Measurements from ENCODE around the gene ZNF598.

DNA sequence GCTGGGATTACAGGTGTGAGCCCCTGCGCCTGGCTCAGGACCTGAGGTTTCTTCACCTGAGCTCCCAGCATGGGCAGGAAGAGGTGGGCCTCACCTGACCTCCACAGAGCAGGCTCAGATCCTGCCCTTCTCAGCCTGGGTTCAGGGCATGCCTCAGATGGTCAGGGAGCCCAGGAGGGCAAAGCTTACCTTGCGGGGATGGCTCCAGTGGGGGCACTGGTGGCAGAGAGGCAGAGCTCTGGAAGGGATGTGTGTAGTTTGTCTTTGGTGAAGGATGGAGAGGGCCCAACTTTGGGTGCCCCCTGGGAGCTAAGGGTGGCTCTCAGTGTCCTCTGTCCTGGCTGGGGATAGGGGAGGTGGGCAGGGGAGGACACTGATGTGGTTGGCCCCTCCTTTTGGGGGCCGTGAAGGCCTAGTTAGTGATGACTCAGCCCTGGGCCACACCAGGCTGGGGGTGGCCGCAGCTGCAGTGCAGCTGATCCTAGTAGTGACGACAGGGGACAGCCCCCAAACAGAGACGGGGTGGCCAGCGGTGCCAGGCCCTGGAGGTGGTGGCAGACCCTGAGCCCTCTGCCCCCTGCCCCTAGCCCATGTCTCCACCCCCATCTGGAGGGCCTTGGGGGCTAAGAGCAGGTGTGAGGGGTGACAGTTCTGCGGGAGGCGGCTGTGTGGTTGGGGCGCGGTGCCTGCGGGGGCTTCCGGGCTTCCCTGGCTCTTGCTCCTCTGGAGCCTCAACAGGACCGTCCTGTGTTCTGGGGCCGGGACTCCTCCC is 22.9 kb upstream of the ZNF598 start:
- TF ChIP-seq CTCF (conservative IDR thresholded peaks at IDR 0.05; ENCODE audit: low read depth, low read length) = no peak
- TF ChIP-seq EZH2 (IDR thresholded peaks at IDR 0.05; ENCODE audit: borderline replicate concordance, low read depth, low read length, poor library complexity, severe bottlenecking) = no peak
